GM12865 (cell line): ENCODE measurements around the gene GTPBP2.
A peak's percentile ranks its signal among the peaks of the same experiment; 100 is the strongest.
"Not testable (repeated sequence)": the region's sequence is repeated elsewhere in the genome, so short reads cannot be mapped to it uniquely, and the experiment has no call there.

Source experiments
- DNase-seq: peaks from one replicate; pipeline ENCODE4 v3.0.0; 2010; ENCODE audit warnings: low read depth
- H3K4me3 ChIP-seq: 2 replicates; pipeline ENCODE4 v1.5.1; 2011; ENCODE audit warnings: mild to moderate bottlenecking, low read depth, low read length, control low read depth
- TF ChIP-seq, protein P1 (sequence below): IDR thresholded peaks from 2 replicates; pipeline ENCODE4 v1.5.1; 2011; ENCODE audit warnings: low read length, control low read depth, low read depth, inconsistent platforms; ENCODE audit not compliant: insufficient read depth; ENCODE audit errors: missing control alignments

Gene GTPBP2

DNA sequence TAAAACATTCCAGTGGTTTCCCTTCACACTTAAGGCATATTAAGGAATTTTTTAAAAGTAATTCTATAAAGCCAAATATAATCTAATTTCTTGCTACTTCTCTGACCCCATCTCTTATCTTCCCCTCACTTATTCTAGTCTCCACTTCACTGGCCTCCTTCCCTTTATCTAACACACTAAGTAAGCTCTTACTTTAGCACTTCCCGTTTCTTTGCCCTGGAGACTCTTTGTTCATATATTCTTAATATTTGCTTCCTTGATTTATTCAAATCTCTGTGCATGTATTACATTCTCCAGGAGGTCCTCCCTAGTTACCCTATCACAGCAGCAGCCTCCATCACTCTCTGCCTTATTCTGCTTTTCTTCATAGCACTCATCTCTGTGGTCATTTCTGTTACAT, 20.3 kb downstream of the GTPBP2 start:
- no peak for DNase-seq
- no peak overlapping the region for H3K4me3 ChIP-seq
- TF ChIP-seq, protein P1, sequence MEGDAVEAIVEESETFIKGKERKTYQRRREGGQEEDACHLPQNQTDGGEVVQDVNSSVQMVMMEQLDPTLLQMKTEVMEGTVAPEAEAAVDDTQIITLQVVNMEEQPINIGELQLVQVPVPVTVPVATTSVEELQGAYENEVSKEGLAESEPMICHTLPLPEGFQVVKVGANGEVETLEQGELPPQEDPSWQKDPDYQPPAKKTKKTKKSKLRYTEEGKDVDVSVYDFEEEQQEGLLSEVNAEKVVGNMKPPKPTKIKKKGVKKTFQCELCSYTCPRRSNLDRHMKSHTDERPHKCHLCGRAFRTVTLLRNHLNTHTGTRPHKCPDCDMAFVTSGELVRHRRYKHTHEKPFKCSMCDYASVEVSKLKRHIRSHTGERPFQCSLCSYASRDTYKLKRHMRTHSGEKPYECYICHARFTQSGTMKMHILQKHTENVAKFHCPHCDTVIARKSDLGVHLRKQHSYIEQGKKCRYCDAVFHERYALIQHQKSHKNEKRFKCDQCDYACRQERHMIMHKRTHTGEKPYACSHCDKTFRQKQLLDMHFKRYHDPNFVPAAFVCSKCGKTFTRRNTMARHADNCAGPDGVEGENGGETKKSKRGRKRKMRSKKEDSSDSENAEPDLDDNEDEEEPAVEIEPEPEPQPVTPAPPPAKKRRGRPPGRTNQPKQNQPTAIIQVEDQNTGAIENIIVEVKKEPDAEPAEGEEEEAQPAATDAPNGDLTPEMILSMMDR = no peak

DNA sequence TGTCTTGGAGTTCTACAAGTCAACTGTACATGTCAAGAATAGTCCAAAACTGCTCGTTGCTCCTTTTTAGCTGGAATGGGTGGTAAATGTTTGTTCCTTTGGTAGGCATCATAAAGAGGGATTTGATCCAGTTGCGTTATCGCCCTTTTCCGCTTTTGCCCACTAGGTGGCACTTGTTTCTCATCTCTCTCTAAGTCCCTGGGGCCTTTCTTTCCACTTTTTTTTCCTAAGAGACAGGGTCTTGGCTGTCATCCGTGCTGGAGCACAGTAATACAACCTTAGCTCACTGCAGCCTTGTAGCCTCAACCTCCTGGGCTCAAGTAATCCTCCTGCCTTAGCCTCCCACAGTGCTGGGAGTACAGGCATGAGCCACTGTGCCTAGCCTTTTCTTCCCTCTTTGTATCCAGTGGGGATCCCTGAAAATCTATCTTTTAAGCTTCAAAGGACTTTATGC, 20.7 kb downstream of the GTPBP2 start:
- DNase-seq = peak; percentile 71
- TF ChIP-seq, protein P1 = peak; percentile 74
- H3K4me3 ChIP-seq = no peak overlapping the region

DNA sequence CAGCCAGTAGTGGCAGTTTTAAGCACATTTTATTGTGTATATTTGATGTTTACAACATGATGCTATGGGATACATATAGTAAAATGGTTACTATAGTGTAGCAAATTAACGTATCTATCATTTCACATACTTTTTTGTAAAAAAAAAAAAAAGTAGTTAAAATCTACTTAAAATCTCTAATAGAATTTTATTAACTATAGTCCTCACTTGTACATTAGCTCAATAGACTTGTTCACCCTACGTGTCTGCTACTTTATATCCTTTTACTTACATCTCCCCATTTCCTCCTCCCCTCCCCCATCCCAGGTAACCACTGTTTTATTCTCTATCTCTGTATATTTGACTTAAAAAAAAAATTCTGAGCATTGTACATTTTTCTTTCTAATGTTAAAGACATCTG, 23.0 kb downstream of the GTPBP2 start:
- TF ChIP-seq, protein P1 = no peak

DNA sequence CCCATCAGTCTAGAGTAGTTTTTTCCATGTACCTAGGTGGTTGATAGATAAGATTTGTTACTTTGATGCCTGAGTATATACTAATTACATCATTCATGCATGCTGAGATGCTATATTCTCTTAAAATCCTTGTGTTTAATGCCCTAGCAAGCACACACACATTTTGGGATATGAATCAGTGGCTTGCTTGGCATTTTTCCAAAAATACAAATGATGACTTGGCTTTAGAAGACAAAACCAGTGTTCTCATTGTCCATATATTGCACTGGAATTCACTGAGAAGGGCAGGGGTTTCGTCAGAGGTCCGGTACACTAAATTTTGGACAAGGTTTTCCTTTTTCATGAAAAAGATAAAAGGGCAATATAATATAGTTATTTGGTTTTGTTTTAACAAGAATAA, 24.9 kb downstream of the GTPBP2 start:
- DNase-seq = no peak
- H3K4me3 ChIP-seq = no peak overlapping the region
- TF ChIP-seq, protein P1 = no peak

More for the DNA sequence above, 23.0 kb downstream of the GTPBP2 start:
- H3K4me3 ChIP-seq = no peak overlapping the region
- no peak for DNase-seq

DNA sequence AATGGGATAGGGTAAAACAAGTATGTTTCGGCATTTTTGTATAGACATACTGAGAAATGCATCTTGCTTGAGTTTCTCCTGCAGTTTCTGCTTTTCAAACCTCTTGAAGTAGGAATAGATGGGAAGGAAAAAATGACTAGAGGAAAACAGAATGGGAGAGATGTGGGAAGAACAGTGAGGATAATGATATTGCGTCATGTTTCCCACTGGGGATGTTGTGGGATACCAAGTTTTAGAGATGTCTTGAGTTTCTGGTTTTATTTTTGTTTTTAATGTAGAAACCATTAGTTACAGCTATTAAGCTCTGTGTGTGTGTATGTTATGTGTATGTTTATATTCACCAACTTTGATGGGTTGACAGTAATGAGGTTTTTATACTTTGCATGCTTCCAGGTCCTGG, 28.5 kb downstream of the GTPBP2 start:
- TF ChIP-seq, protein P1 = no peak
- no peak overlapping the region for H3K4me3 ChIP-seq
- no peak for DNase-seq

DNA sequence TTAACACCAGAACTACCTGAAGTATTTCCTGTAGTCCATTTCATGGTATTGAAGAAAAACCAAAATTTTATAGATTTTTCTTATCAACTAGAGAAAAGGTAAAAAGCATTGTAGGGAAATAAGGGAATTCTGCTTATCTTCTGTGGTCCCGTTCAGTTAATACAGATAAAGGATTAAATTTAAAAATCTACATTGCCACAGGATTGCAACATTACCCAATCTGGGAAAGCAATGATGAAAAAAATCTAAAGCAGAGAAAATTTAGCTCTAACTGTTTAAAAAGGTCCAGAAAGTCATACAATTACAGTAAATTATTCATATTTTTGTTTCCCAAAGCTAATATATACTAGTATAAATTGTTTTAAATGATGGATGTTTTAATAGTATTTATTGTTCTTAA, 35.1 kb downstream of the GTPBP2 start:
- no peak for DNase-seq
- H3K4me3 ChIP-seq = no peak overlapping the region
- TF ChIP-seq, protein P1 = no peak

DNA sequence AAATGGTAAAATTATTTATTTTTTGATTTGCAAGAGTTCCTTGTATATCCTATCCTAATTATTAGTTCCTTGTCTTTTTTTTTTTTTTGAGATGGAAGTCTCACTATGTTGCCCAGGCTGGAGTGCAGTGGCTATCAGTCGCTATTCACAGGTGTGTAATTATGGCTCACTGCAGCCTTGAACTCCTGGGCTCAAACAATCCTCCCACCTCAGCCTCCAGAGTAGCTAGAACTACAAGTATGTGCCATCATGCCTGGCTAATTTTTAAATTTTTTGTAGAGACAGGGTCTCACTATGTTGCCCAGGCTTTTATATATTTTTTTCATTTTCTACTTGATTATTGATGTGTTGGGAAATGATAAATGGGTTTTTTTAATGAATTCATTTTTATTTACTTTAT, 39.5 kb downstream of the GTPBP2 start:
- not testable (repeated sequence) for DNase-seq, H3K4me3 ChIP-seq

DNA sequence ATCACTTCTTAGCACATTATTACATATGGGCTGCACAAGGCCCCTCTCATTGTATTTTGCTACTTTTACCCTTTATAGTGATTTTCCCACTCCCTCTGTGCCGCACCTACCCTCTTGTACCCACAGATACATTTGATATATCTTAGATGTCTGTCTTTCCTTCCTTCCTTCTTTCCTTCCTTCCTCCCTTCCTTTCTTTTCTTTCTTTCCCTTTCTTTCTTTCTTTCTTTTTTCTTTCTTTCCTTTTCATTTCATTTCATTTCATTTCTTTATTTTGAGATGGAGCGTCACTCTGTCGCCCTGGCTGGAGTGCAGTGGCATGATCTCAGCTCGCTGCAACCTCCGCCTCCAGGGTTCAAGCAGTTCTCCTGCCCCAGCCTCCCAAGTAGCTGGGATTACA, 40.9 kb downstream of the GTPBP2 start:
- DNase-seq = no peak
- TF ChIP-seq, protein P1 = no peak
- no peak overlapping the region for H3K4me3 ChIP-seq
